Tibial nerve (tissue), 4 donors: ENCODE results near the gene PHOSPHO1. TPM values are rescaled to one million over a fixed set of nuclear protein-coding genes. Genes with fewer than 3 reads are reported as not detected.

Experiments
- DNase-seq, 2 donors: peaks; one replicate each; pipeline ENCODE4 v3.0.0-alpha.2; 2019; ENCODE audit warnings: low spot score in 2 of 2
- H3K27ac ChIP-seq, 4 donors: fragments of 200-600 bp; sonication (generic) in 3 of 4; one replicate each; pipeline ENCODE4 v1.5.1; 2017 to 2019; ENCODE audit warnings: mild to moderate bottlenecking in 1 of 4
- H3K27me3 ChIP-seq, 2 donors: fragments of 200-600 bp; sonication (generic) in 1 of 2; one replicate each; pipeline versions ENCODE4 v1.5.1 to v1.6.0; 2017 to 2019
- H3K36me3 ChIP-seq, 3 donors: fragments of 200-600 bp; sonication (generic); one replicate each; pipeline ENCODE4 v1.5.1; 2018 to 2019
- H3K4me1 ChIP-seq, 4 donors: fragments of 200-600 bp; sonication (generic) in 3 of 4; one replicate each; pipeline ENCODE4 v1.5.1; 2017 to 2019
- H3K4me3 ChIP-seq, 4 donors: fragments of 200-600 bp; sonication (generic) in 3 of 4; one replicate each; pipeline ENCODE4 v1.5.1; 2017 to 2019; ENCODE audit warnings: mild to moderate bottlenecking in 1 of 4, moderate library complexity in 1 of 4
- H3K9me3 ChIP-seq, 4 donors: fragments of 200-600 bp; sonication (generic) in 3 of 4; one replicate each; pipeline ENCODE4 v1.5.1; 2017 to 2019
- CTCF ChIP-seq, 5 experiments: fragments of 200-600 bp in 3 of 5; fragments of 450-650 bp in 2 of 5; sonication (generic) in 3 of 5; IDR thresholded peaks; one replicate each; pipeline ENCODE4 v1.5.1; 2016 to 2019; ENCODE audit warnings: antibody characterized with exemption in 5 of 5, mild to moderate bottlenecking in 3 of 5, moderate library complexity in 2 of 5
- EP300 ChIP-seq, 2 donors: sonication (generic); formaldehyde crosslinking; IDR thresholded peaks; one replicate each; pipeline ENCODE4 v1.6.1; 2017; ENCODE audit warnings: antibody characterized with exemption in 2 of 2, mild to moderate bottlenecking in 1 of 2
- POLR2A ChIP-seq, 2 donors: fragments of 450-650 bp; IDR thresholded peaks; one replicate each; pipeline ENCODE4 v1.6.1; 2017; ENCODE audit warnings: antibody characterized with exemption in 2 of 2, mild to moderate bottlenecking in 2 of 2, moderate library complexity in 2 of 2
- WGBS, 2 donors: methylation state at CpG; one replicate each; pipeline ENCODE4 v1.1.5; 2018; 5-methylcytosine and 5-hydroxymethylcytosine counted together
- total RNA-seq, 4 donors: library from RNA; depleted of rRNA; stranded (reverse); fragments of >200 nt; gene quantifications; one replicate each; pipeline ENCODE4 v1.1.0, GENCODE V29; 2016

The PHOSPHO1 gene
- total RNA-seq, 4 donors from 2014 or later = 0.21 to 1.3 (median 0.98) TPM; not detected in 1

GRCh38 chr17:49252148-49252695, 21.6 kb upstream of the PHOSPHO1 start:
- no peaks in the 10 kb centered on the region for H3K36me3 ChIP-seq
- no peak overlapping the region for H3K27ac ChIP-seq
- no peak overlapping the region for H3K4me3 ChIP-seq
- TF ChIP-seq CTCF (IDR thresholded peaks at IDR 0.05) (no peak), EP300 (IDR thresholded peaks at IDR 0.05) (no peak), POLR2A (IDR thresholded peaks at IDR 0.05) (no peak)
- H3K4me1 ChIP-seq = peaks cover 0 to 6% (median 0%) of the 10 kb centered on the region in 4 donors
- WGBS, 2 donors = 81 to 82% methylated on average over 6 of the region's 6 CpGs
- no peak for DNase-seq
- no peaks in the 10 kb centered on the region for H3K9me3 ChIP-seq
- peaks cover 0 to 24% of the 10 kb centered on the region in 2 donors for H3K27me3 ChIP-seq

GRCh38 chr17:49249890-49250522, 19.4 kb upstream of the PHOSPHO1 start:
- no peak for TF ChIP-seq EP300 (IDR thresholded peaks at IDR 0.05)
- no peak for TF ChIP-seq POLR2A (IDR thresholded peaks at IDR 0.05)
- no peak for TF ChIP-seq CTCF (IDR thresholded peaks at IDR 0.05)
- WGBS, 2 donors = 87 to 89% methylated on average over 12 of the region's 12 CpGs
- no peaks in the 10 kb centered on the region for H3K9me3 ChIP-seq
- no peak for DNase-seq
- H3K4me3 ChIP-seq = no peak overlapping the region
- peaks cover 0 to 6% (median 0%) of the 10 kb centered on the region in 4 donors for H3K4me1 ChIP-seq
- no peak overlapping the region for H3K27ac ChIP-seq
- H3K27me3 ChIP-seq = peaks cover 0 to 24% of the 10 kb centered on the region in 2 donors
- no peaks in the 10 kb centered on the region for H3K36me3 ChIP-seq

- no peak for DNase-seq
- no peaks in the 10 kb centered on the region for H3K9me3 ChIP-seq
- H3K27ac ChIP-seq = no peak overlapping the region
- H3K27me3 ChIP-seq = peaks cover 0 to 24% of the 10 kb centered on the region in 2 donors
- no peak for TF ChIP-seq CTCF (IDR thresholded peaks at IDR 0.05)
- TF ChIP-seq POLR2A (IDR thresholded peaks at IDR 0.05) = no peak
- no peak for TF ChIP-seq EP300 (IDR thresholded peaks at IDR 0.05)
- no peaks in the 10 kb centered on the region for H3K36me3 ChIP-seq
- 16 to 22% methylated on average over 10 of the region's 10 CpGs for WGBS, 2 donors
- peaks cover 0 to 6% (median 0%) of the 10 kb centered on the region in 4 donors for H3K4me1 ChIP-seq
- H3K4me3 ChIP-seq = no peak overlapping the region
Observed at GRCh38 chr17:49249292-49249794, 18.8 kb upstream of the PHOSPHO1 start.

- no peak for DNase-seq
- WGBS, 2 donors = 92 to 93% methylated on average over 7 of the region's 7 CpGs
- H3K27ac ChIP-seq = no peak overlapping the region
- H3K9me3 ChIP-seq = no peaks in the 10 kb centered on the region
- peaks cover 0 to 6% (median 0%) of the 10 kb centered on the region in 4 donors for H3K4me1 ChIP-seq
- H3K27me3 ChIP-seq = peaks cover 0 to 24% of the 10 kb centered on the region in 2 donors
- TF ChIP-seq CTCF (IDR thresholded peaks at IDR 0.05) (no peak), POLR2A (IDR thresholded peaks at IDR 0.05) (no peak), EP300 (IDR thresholded peaks at IDR 0.05) (no peak)
- H3K4me3 ChIP-seq = no peak overlapping the region
- no peaks in the 10 kb centered on the region for H3K36me3 ChIP-seq
Observed at GRCh38 chr17:49247944-49248343, 17.4 kb upstream of the PHOSPHO1 start.

- Histone ChIP-seq H3K36me3 (no peaks in the 10 kb centered on the region), H3K27me3 (peaks cover 0 to 19% of the 10 kb centered on the region in 2 donors), H3K4me1 (peaks cover 0 to 6% (median 0%) of the 10 kb centered on the region in 4 donors), H3K9me3 (no peaks in the 10 kb centered on the region), H3K4me3 (no peak overlapping the region), H3K27ac (no peak overlapping the region)
- TF ChIP-seq POLR2A (IDR thresholded peaks at IDR 0.05) (no peak), CTCF (IDR thresholded peaks at IDR 0.05) (no peak), EP300 (IDR thresholded peaks at IDR 0.05) (no peak)
- DNase-seq = no peak
- WGBS, 2 donors = 83 to 84% methylated on average over 3 to 4 of the region's 4 CpGs
Observed at GRCh38 chr17:49244839-49245238, 14.3 kb upstream of the PHOSPHO1 start.
